Measurements from ENCODE around the gene DMRT2. TPM values are rescaled to one million over a fixed set of nuclear protein-coding genes. Genes with fewer than 3 reads are reported as not detected.

DMRT2 gene
- total and polyA plus RNA-seq, 4 donors, result 0.03 TPM; not detected in 3

DNA sequence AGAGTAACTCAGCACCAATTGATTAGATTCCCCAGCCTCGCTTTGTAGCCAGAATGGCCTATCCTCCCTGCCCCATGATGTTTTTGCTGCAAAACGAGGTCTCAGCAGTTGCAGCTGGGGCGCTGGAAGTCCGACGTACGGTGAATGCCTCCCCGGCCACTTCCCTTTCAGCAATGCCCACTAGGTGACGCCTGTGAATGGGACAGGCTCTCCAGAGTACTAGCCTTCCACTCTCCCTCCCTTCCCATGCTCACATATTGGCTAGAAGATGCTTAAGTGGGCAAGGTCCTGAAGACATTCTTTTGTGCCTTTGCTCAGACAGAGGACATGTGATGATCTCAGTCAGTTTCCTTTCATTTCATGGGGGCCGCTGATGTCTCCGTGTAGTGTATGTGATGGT, 50.8 kb downstream of the DMRT2 start:
- no peaks in the 10 kb centered on the region for H3K27me3 ChIP-seq (ENCODE audit: control insufficient read depth in 4 of 4, insufficient read depth in 4 of 4, low read length in 3 of 4)
- no peak overlapping the region for H3K27ac ChIP-seq (ENCODE audit: low read depth in 1 of 2, low read length in 2 of 2)
- no peaks in the 10 kb centered on the region for H3K4me1 ChIP-seq (ENCODE audit: control insufficient read depth in 4 of 4, insufficient read depth in 4 of 4, low read length in 3 of 4)
- DNase-seq (ENCODE audit: low spot score), result peak; percentile 42
- H3K9me3 ChIP-seq (ENCODE audit: control insufficient read depth in 4 of 4, low read length in 3 of 4), result no peaks in the 10 kb centered on the region
- 19% methylated on average over 10 of the region's 10 CpGs for WGBS
- TF ChIP-seq, protein P1, sequence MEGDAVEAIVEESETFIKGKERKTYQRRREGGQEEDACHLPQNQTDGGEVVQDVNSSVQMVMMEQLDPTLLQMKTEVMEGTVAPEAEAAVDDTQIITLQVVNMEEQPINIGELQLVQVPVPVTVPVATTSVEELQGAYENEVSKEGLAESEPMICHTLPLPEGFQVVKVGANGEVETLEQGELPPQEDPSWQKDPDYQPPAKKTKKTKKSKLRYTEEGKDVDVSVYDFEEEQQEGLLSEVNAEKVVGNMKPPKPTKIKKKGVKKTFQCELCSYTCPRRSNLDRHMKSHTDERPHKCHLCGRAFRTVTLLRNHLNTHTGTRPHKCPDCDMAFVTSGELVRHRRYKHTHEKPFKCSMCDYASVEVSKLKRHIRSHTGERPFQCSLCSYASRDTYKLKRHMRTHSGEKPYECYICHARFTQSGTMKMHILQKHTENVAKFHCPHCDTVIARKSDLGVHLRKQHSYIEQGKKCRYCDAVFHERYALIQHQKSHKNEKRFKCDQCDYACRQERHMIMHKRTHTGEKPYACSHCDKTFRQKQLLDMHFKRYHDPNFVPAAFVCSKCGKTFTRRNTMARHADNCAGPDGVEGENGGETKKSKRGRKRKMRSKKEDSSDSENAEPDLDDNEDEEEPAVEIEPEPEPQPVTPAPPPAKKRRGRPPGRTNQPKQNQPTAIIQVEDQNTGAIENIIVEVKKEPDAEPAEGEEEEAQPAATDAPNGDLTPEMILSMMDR (IDR thresholded peaks at IDR 0.05; ENCODE audit: low read depth, low read length, missing input control), result peak; percentile 77
- TF ChIP-seq MAX (IDR thresholded peaks at IDR 0.05), result no peak
- peak; percentile 94 to 98 for TF ChIP-seq RAD21 (IDR thresholded peaks at IDR 0.05)
- H3K36me3 ChIP-seq (ENCODE audit: control insufficient read depth in 4 of 4, insufficient read depth in 3 of 4, low read depth in 1 of 4, low read length in 3 of 4), result no peaks in the 10 kb centered on the region
- no peak overlapping the region for H3K4me3 ChIP-seq (ENCODE audit: low read depth in 1 of 3, low read length in 3 of 3)
- H3K9ac ChIP-seq (ENCODE audit: low read depth in 1 of 2, low read length in 2 of 2), result no peak overlapping the region

- H3K27ac ChIP-seq (ENCODE audit: low read depth in 1 of 2, low read length in 2 of 2), result no peak overlapping the region
- no peaks in the 10 kb centered on the region for H3K36me3 ChIP-seq (ENCODE audit: control insufficient read depth in 4 of 4, insufficient read depth in 3 of 4, low read depth in 1 of 4, low read length in 3 of 4)
- DNase-seq (ENCODE audit: low spot score), result no peak
- no peak for TF ChIP-seq RXRA (IDR thresholded peaks at IDR 0.05)
- no peak for TF ChIP-seq RAD21 (IDR thresholded peaks at IDR 0.05)
- TF ChIP-seq, protein P2, sequence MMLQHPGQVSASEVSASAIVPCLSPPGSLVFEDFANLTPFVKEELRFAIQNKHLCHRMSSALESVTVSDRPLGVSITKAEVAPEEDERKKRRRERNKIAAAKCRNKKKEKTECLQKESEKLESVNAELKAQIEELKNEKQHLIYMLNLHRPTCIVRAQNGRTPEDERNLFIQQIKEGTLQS (IDR thresholded peaks at IDR 0.05), result no peak
- TF ChIP-seq FOXA2 (IDR thresholded peaks at IDR 0.05), result no peak
- TF ChIP-seq, protein P1 (IDR thresholded peaks at IDR 0.05; ENCODE audit: low read depth, low read length, missing input control), result no peak
- TF ChIP-seq TAF1 (conservative IDR thresholded peaks at IDR 0.05), result no peak
- TF ChIP-seq NR2F2 (IDR thresholded peaks at IDR 0.05), result no peak
- no peak for TF ChIP-seq MAX (IDR thresholded peaks at IDR 0.05)
- no peak for TF ChIP-seq GABPA (IDR thresholded peaks at IDR 0.05 in 1 of 2, conservative IDR thresholded peaks at IDR 0.05 in 1 of 2)
- TF ChIP-seq HNF4G (IDR thresholded peaks at IDR 0.05), result no peak
- no peak for TF ChIP-seq HNF4A (conservative IDR thresholded peaks at IDR 0.05)
- no peak for TF ChIP-seq EGR1 (IDR thresholded peaks at IDR 0.05; ENCODE audit: low read depth in 2 of 2)
- no peak for TF ChIP-seq YY1 (IDR thresholded peaks at IDR 0.05)
- TF ChIP-seq, protein P3, sequence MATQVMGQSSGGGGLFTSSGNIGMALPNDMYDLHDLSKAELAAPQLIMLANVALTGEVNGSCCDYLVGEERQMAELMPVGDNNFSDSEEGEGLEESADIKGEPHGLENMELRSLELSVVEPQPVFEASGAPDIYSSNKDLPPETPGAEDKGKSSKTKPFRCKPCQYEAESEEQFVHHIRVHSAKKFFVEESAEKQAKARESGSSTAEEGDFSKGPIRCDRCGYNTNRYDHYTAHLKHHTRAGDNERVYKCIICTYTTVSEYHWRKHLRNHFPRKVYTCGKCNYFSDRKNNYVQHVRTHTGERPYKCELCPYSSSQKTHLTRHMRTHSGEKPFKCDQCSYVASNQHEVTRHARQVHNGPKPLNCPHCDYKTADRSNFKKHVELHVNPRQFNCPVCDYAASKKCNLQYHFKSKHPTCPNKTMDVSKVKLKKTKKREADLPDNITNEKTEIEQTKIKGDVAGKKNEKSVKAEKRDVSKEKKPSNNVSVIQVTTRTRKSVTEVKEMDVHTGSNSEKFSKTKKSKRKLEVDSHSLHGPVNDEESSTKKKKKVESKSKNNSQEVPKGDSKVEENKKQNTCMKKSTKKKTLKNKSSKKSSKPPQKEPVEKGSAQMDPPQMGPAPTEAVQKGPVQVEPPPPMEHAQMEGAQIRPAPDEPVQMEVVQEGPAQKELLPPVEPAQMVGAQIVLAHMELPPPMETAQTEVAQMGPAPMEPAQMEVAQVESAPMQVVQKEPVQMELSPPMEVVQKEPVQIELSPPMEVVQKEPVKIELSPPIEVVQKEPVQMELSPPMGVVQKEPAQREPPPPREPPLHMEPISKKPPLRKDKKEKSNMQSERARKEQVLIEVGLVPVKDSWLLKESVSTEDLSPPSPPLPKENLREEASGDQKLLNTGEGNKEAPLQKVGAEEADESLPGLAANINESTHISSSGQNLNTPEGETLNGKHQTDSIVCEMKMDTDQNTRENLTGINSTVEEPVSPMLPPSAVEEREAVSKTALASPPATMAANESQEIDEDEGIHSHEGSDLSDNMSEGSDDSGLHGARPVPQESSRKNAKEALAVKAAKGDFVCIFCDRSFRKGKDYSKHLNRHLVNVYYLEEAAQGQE (IDR thresholded peaks at IDR 0.05), result no peak
- TF ChIP-seq JUND (IDR thresholded peaks at IDR 0.05), result no peak
- TF ChIP-seq FOXA1 (IDR thresholded peaks at IDR 0.05), result no peak
- TF ChIP-seq SP1 (IDR thresholded peaks at IDR 0.05), result no peak
- TF ChIP-seq, protein P4, sequence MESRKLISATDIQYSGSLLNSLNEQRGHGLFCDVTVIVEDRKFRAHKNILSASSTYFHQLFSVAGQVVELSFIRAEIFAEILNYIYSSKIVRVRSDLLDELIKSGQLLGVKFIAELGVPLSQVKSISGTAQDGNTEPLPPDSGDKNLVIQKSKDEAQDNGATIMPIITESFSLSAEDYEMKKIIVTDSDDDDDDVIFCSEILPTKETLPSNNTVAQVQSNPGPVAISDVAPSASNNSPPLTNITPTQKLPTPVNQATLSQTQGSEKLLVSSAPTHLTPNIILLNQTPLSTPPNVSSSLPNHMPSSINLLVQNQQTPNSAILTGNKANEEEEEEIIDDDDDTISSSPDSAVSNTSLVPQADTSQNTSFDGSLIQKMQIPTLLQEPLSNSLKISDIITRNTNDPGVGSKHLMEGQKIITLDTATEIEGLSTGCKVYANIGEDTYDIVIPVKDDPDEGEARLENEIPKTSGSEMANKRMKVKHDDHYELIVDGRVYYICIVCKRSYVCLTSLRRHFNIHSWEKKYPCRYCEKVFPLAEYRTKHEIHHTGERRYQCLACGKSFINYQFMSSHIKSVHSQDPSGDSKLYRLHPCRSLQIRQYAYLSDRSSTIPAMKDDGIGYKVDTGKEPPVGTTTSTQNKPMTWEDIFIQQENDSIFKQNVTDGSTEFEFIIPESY (IDR thresholded peaks at IDR 0.05), result no peak
- no peaks in the 10 kb centered on the region for H3K9me3 ChIP-seq (ENCODE audit: control insufficient read depth in 4 of 4, low read length in 3 of 4)
- no peak overlapping the region for H3K9ac ChIP-seq (ENCODE audit: low read depth in 1 of 2, low read length in 2 of 2)
- no peak overlapping the region for H3K4me3 ChIP-seq (ENCODE audit: low read depth in 1 of 3, low read length in 3 of 3)
- 64% methylated on average over 7 of the region's 7 CpGs for WGBS
- no peaks in the 10 kb centered on the region for H3K27me3 ChIP-seq (ENCODE audit: control insufficient read depth in 4 of 4, insufficient read depth in 4 of 4, low read length in 3 of 4)
- H3K4me1 ChIP-seq (ENCODE audit: control insufficient read depth in 4 of 4, insufficient read depth in 4 of 4, low read length in 3 of 4), result no peaks in the 10 kb centered on the region
Observed at GRCh38 chr9:1101846-1102641, 51.9 kb downstream of the DMRT2 start.
